ENCODE measurements around the gene ITGBL1. TPM values are rescaled to one million over a fixed set of nuclear protein-coding genes. Genes with fewer than 3 reads are reported as not detected.
A peak's percentile ranks its signal among the peaks of the same experiment; 100 is the strongest.

ITGBL1 gene
- total and polyA plus RNA-seq, 5 donors from 2014 or later = not detected

DNA sequence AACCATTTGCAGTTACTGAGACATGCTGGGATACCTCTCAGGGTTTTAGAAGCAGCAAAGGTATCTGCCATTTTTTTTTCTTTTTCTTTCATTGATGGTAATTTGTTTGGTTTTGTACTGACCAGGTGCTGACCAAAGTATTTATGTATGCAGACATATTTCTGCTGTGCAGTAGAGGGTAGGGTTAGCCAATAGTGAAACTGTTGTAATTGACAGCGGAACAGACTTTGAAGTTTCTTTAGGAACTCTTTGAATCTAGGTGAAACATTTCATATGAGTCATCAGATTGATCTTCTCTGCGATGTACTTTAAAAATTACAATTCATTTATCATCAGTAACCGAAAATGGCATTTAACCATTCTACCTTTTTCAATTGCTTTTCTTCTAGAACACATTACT is 63.0 kb downstream of the ITGBL1 start:
- ATAC-seq (ENCODE audit: low read depth in 2 of 2) = no peak

DNA sequence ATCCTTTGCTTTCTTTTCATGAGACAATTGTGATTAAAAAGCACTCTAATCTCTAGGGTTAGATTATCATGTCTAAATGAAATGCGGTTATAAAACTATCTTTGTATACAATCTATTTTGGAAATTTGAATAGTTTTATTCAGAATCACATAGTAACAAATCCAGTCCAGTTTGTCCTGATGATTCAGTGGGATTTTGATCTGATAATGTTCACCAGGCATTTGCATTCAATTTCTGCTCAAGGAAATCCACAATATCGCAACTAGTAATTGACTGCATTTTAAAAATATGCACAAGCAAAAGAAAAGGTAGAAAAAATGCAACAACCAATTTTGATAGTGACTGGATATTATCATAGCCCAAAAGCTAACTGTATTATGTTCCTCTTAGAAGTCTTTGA is 63.8 kb downstream of the ITGBL1 start:
- no peak for ATAC-seq (ENCODE audit: low read depth in 2 of 2)
- H3K4me1 Mint-ChIP-seq = peaks cover 6 to 32% (median 15%) of the 10 kb centered on the region in 4 donors
- Histone ChIP-seq H3K4me1 (ENCODE audit: control insufficient read depth, insufficient read depth, low read length, poor library complexity, severe bottlenecking) (peaks cover 11% of the 10 kb centered on the region), H3K9me3 (ENCODE audit: control insufficient read depth in 2 of 2, low read length in 2 of 2) (no peaks in the 10 kb centered on the region), H3K36me3 (ENCODE audit: control insufficient read depth, insufficient read depth, low read length) (no peaks in the 10 kb centered on the region), H3K4me3 (ENCODE audit: low read depth, low read length) (no peak overlapping the region), H3K27me3 (ENCODE audit: control insufficient read depth, insufficient read depth, low read length) (peaks cover 2% of the 10 kb centered on the region), H3K27ac (ENCODE audit: insufficient read depth, low read length, poor library complexity, severe bottlenecking) (no peak overlapping the region)
- H3K4me3 Mint-ChIP-seq = no peak overlapping the region
- DNase-seq = no peak
- peaks cover 0 to 2% (median 0%) of the 10 kb centered on the region in 7 donors for H3K9me3 Mint-ChIP-seq
- no peak overlapping the region for H3K27ac Mint-ChIP-seq
- peaks cover 13% of the 10 kb centered on the region for H3K27me3 Mint-ChIP-seq
- no peaks in the 10 kb centered on the region for H3K36me3 Mint-ChIP-seq

More for the DNA sequence above, 63.0 kb downstream of the ITGBL1 start:
- Histone ChIP-seq H3K27ac (ENCODE audit: insufficient read depth, low read length, poor library complexity, severe bottlenecking) (no peak overlapping the region), H3K36me3 (ENCODE audit: control insufficient read depth, insufficient read depth, low read length) (no peaks in the 10 kb centered on the region), H3K4me3 (ENCODE audit: low read depth, low read length) (peak overlapping the region; percentile 39), H3K4me1 (ENCODE audit: control insufficient read depth, insufficient read depth, low read length, poor library complexity, severe bottlenecking) (peaks cover 3% of the 10 kb centered on the region), H3K9me3 (ENCODE audit: control insufficient read depth in 2 of 2, low read length in 2 of 2) (no peaks in the 10 kb centered on the region), H3K27me3 (ENCODE audit: control insufficient read depth, insufficient read depth, low read length) (peaks cover 2% of the 10 kb centered on the region)
- Mint-ChIP-seq H3K4me1 (peaks cover 6 to 25% (median 8%) of the 10 kb centered on the region in 4 donors), H3K27ac (no peak overlapping the region), H3K36me3 (no peaks in the 10 kb centered on the region), H3K27me3 (peaks cover 13% of the 10 kb centered on the region), H3K9me3 (peaks cover 0 to 2% (median 0%) of the 10 kb centered on the region in 7 donors), H3K4me3 (peak overlapping the region in 1 of 4 donors; percentile 3)
- peak in 1 of 3 donors; percentile 2 for DNase-seq

DNA sequence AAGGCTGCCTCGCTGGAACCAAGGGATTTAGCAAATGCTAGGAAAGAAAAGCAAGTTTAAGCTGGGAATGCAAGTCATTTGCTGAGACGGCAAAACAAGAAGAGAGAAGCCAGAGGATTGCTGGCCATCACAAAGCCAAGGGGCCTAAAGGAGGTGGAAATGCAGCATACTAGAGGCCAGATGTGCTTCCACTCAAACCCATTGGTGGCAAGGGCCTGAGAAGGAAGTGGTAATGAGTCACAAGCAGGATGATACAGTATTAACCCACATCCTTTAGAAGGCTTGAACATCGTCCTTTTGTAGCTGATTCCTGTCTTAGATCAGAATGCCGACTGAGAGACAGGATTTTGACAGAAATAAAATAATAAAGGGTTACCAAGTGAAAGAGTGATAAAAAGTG is 68.2 kb downstream of the ITGBL1 start:
- Mint-ChIP-seq H3K4me1 (peaks cover 12 to 34% (median 19%) of the 10 kb centered on the region in 4 donors), H3K9me3 (peaks cover 0 to 2% (median 0%) of the 10 kb centered on the region in 7 donors), H3K36me3 (no peaks in the 10 kb centered on the region), H3K27me3 (no peaks in the 10 kb centered on the region), H3K27ac (peak overlapping the region; percentile 12 to 91 (median 69)), H3K4me3 (peak overlapping the region in 2 of 4 donors; percentile 14 to 17)
- H3K9me3 ChIP-seq (ENCODE audit: control insufficient read depth in 2 of 2, low read length in 2 of 2) = no peaks in the 10 kb centered on the region
- peaks cover 11% of the 10 kb centered on the region for H3K4me1 ChIP-seq (ENCODE audit: control insufficient read depth, insufficient read depth, low read length, poor library complexity, severe bottlenecking)
- H3K36me3 ChIP-seq (ENCODE audit: control insufficient read depth, insufficient read depth, low read length) = no peaks in the 10 kb centered on the region
- H3K27me3 ChIP-seq (ENCODE audit: control insufficient read depth, insufficient read depth, low read length) = no peaks in the 10 kb centered on the region
- peak in 2 of 3 donors; percentile 31 to 67 for DNase-seq
- no peak overlapping the region for H3K27ac ChIP-seq (ENCODE audit: insufficient read depth, low read length, poor library complexity, severe bottlenecking)
- ATAC-seq (ENCODE audit: low read depth in 2 of 2) = peak; percentile 84 to 94
- H3K4me3 ChIP-seq (ENCODE audit: low read depth, low read length) = peak overlapping the region; percentile 32

DNA sequence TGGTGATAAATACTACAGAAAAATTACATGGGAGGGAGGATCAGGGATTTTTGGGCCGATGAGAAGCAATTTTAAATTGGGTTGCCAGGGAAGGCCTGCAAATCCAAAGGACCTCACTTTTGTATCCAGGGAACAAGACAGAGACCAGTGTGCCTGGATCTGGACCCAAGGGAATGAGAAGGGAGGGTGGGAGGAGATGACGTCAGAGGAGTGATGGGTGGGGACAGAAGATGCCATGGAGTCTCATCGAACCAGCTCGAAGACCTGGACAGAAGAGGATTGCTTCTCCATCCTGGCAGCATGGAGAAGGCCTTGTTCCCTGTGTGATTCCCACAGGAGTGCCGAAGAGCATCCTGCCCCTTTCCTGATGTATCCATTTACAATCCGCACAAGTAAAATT is 68.9 kb downstream of the ITGBL1 start:
- Mint-ChIP-seq H3K27ac (peak overlapping the region in 2 of 3 donors; percentile 12 to 69), H3K4me1 (peaks cover 12 to 27% (median 19%) of the 10 kb centered on the region in 4 donors), H3K36me3 (no peaks in the 10 kb centered on the region), H3K9me3 (peaks cover 0 to 2% (median 0%) of the 10 kb centered on the region in 7 donors), H3K27me3 (no peaks in the 10 kb centered on the region), H3K4me3 (peak overlapping the region in 2 of 4 donors; percentile 17 to 52)
- no peak overlapping the region for H3K27ac ChIP-seq (ENCODE audit: insufficient read depth, low read length, poor library complexity, severe bottlenecking)
- no peak overlapping the region for H3K4me3 ChIP-seq (ENCODE audit: low read depth, low read length)
- ATAC-seq (ENCODE audit: low read depth in 2 of 2) (no peak), DNase-seq (no peak)
- H3K27me3 ChIP-seq (ENCODE audit: control insufficient read depth, insufficient read depth, low read length) = no peaks in the 10 kb centered on the region
- H3K36me3 ChIP-seq (ENCODE audit: control insufficient read depth, insufficient read depth, low read length) = no peaks in the 10 kb centered on the region
- peaks cover 11% of the 10 kb centered on the region for H3K4me1 ChIP-seq (ENCODE audit: control insufficient read depth, insufficient read depth, low read length, poor library complexity, severe bottlenecking)
- no peaks in the 10 kb centered on the region for H3K9me3 ChIP-seq (ENCODE audit: control insufficient read depth in 2 of 2, low read length in 2 of 2)

DNA sequence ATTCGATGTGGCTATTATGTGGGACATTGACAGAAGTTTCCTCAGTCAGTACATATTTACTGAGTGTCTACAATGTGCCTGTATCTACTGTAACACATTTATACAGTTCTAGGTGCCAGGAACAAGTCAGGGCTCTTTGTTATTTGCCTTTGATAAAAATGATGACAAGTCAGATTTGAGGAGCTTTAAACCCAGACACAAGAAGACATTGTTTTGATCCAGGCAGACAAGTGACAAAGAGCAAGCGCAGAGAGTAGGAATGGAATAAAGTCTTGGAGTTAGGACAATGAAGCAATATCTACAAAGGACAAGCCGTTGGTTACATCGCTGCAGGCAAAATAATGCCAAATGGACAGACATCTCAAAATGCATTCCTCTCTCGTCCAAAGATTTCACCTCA is 70.1 kb downstream of the ITGBL1 start:
- no peaks in the 10 kb centered on the region for H3K27me3 Mint-ChIP-seq
- no peak for ATAC-seq (ENCODE audit: low read depth in 2 of 2)
- H3K36me3 Mint-ChIP-seq = no peaks in the 10 kb centered on the region
- no peaks in the 10 kb centered on the region for H3K9me3 ChIP-seq (ENCODE audit: control insufficient read depth in 2 of 2, low read length in 2 of 2)
- no peak overlapping the region for H3K27ac Mint-ChIP-seq
- no peak for DNase-seq
- H3K27me3 ChIP-seq (ENCODE audit: control insufficient read depth, insufficient read depth, low read length) = no peaks in the 10 kb centered on the region
- no peak overlapping the region for H3K27ac ChIP-seq (ENCODE audit: insufficient read depth, low read length, poor library complexity, severe bottlenecking)
- H3K4me1 Mint-ChIP-seq = peaks cover 12 to 27% (median 19%) of the 10 kb centered on the region in 4 donors
- peaks cover 11% of the 10 kb centered on the region for H3K4me1 ChIP-seq (ENCODE audit: control insufficient read depth, insufficient read depth, low read length, poor library complexity, severe bottlenecking)
- H3K36me3 ChIP-seq (ENCODE audit: control insufficient read depth, insufficient read depth, low read length) = no peaks in the 10 kb centered on the region
- H3K4me3 Mint-ChIP-seq = no peak overlapping the region
- H3K9me3 Mint-ChIP-seq = peaks cover 0 to 2% (median 0%) of the 10 kb centered on the region in 7 donors
- no peak overlapping the region for H3K4me3 ChIP-seq (ENCODE audit: low read depth, low read length)

DNA sequence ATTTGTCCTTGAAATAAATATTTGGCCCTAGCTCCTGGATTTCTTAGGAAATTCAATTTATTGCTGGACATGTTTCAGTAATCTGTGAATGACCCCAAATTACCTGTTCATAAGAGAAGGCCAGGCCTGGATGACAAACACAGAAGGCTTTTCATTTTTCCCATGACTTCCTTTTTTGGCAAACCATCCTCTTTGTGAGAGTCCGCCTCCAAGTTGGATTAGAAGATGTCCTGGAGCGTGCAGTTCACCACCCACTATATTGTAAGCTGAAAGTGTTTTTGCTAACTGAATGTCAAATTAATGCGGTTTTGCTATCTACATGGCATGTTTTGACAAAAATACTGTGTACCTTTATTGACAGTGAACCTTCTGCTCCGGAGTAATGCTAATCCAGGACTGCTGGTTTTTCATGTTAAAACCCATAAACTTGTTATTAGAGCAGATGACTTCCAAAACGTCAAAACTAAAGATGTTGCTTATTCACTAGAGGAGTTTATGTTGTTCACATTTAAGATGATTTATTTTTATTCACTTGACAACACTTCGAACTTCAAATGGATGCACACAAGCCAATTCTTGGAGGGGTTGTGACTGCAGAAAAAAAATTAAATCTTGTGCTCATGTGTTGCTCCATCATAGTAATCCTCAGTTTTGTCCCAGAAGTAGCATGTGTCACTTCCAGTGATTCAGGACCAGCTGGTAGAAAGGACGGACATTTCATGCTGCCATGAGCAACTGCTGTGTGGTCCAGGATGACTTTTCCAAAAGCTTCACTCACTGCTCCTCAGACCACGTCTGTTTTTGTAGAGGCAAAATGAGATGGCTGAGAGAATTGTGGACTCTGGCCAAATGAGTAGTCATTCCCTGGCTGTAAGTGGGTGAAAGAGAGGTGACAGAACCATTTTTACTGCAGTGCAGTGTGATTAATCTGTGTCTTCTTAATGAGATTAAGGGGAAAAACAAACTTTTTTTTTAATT is 71.0 kb downstream of the ITGBL1 start:
- Mint-ChIP-seq H3K9me3 (peaks cover 0 to 2% (median 0%) of the 10 kb centered on the region in 7 donors), H3K36me3 (no peaks in the 10 kb centered on the region), H3K4me3 (no peak overlapping the region), H3K4me1 (peaks cover 12 to 27% (median 19%) of the 10 kb centered on the region in 4 donors), H3K27me3 (no peaks in the 10 kb centered on the region), H3K27ac (no peak overlapping the region)
- no peak for DNase-seq
- Histone ChIP-seq H3K36me3 (ENCODE audit: control insufficient read depth, insufficient read depth, low read length) (no peaks in the 10 kb centered on the region), H3K27me3 (ENCODE audit: control insufficient read depth, insufficient read depth, low read length) (no peaks in the 10 kb centered on the region), H3K9me3 (ENCODE audit: control insufficient read depth in 2 of 2, low read length in 2 of 2) (no peaks in the 10 kb centered on the region), H3K4me3 (ENCODE audit: low read depth, low read length) (no peak overlapping the region), H3K4me1 (ENCODE audit: control insufficient read depth, insufficient read depth, low read length, poor library complexity, severe bottlenecking) (peaks cover 11% of the 10 kb centered on the region), H3K27ac (ENCODE audit: insufficient read depth, low read length, poor library complexity, severe bottlenecking) (no peak overlapping the region)
- ATAC-seq (ENCODE audit: low read depth in 2 of 2) = no peak

DNA sequence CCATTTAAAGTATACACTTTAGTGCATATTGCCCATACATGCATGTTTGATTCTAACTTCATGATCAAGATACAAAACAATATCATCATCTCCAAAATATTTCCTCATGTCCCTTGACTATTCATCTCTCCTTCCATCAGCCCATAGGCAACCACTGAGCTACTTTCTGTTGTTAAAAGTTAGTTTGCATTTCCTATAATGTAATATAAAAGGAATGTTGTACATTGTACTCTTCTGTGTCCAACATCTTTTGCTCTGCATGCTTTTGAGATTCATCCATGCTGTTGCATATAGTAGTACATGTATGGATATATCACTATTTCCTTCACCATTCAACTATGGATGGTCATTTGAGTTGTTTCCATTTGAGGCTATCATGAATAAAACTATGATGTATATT is 74.7 kb downstream of the ITGBL1 start:
- Histone ChIP-seq H3K9me3 (ENCODE audit: control insufficient read depth in 2 of 2, low read length in 2 of 2) (no peaks in the 10 kb centered on the region), H3K4me1 (ENCODE audit: control insufficient read depth, insufficient read depth, low read length, poor library complexity, severe bottlenecking) (no peaks in the 10 kb centered on the region), H3K27me3 (ENCODE audit: control insufficient read depth, insufficient read depth, low read length) (peaks cover 2% of the 10 kb centered on the region), H3K36me3 (ENCODE audit: control insufficient read depth, insufficient read depth, low read length) (no peaks in the 10 kb centered on the region), H3K4me3 (ENCODE audit: low read depth, low read length) (no peak overlapping the region), H3K27ac (ENCODE audit: insufficient read depth, low read length, poor library complexity, severe bottlenecking) (no peak overlapping the region)
- Mint-ChIP-seq H3K9me3 (peaks cover 0 to 3% (median 0%) of the 10 kb centered on the region in 7 donors), H3K27ac (no peak overlapping the region), H3K36me3 (no peaks in the 10 kb centered on the region), H3K4me3 (no peak overlapping the region), H3K27me3 (peaks cover 21% of the 10 kb centered on the region), H3K4me1 (peaks cover 0 to 6% (median 2%) of the 10 kb centered on the region in 4 donors)
- no peak for ATAC-seq (ENCODE audit: low read depth in 2 of 2)
- no peak for DNase-seq

Measured in CD4-positive, CD25-positive, alpha-beta regulatory T cell (primary cell).